Stimulated activated naive CD8-positive, alpha-beta T cell treated with anti-CD3 and anti-CD28 coated beads, Interleukin-15, Interleukin-2, amounts not matched to agents 100 ng/mL and 50 ng/mL, for 24 hours (primary cell): Measurements from ENCODE around the gene NFATC2.
"Not testable (repeated sequence)": the region's sequence is repeated elsewhere in the genome, so short reads cannot be mapped to it uniquely, and the experiment has no call there.

Experiments used
- H3K27ac Mint-ChIP-seq: one replicate; pipeline ENCODE4 v1.8.0; 2021; ENCODE audit warnings: mild to moderate bottlenecking, mixed read lengths
- H3K27me3 Mint-ChIP-seq: one replicate; pipeline ENCODE4 v1.8.0; 2021; ENCODE audit warnings: mixed read lengths
- H3K36me3 Mint-ChIP-seq: one replicate; pipeline ENCODE4 v1.8.0; 2021; ENCODE audit warnings: low read depth, mixed read lengths
- H3K4me1 Mint-ChIP-seq: one replicate; pipeline ENCODE4 v1.8.0; 2021; ENCODE audit warnings: low read depth, mixed read lengths
- H3K4me3 Mint-ChIP-seq: one replicate; pipeline ENCODE4 v1.8.0; 2021; ENCODE audit warnings: mild to moderate bottlenecking, mixed read lengths
- H3K9me3 Mint-ChIP-seq: one replicate; pipeline ENCODE4 v1.8.0; 2021; ENCODE audit warnings: mixed read lengths

NFATC2 gene

DNA sequence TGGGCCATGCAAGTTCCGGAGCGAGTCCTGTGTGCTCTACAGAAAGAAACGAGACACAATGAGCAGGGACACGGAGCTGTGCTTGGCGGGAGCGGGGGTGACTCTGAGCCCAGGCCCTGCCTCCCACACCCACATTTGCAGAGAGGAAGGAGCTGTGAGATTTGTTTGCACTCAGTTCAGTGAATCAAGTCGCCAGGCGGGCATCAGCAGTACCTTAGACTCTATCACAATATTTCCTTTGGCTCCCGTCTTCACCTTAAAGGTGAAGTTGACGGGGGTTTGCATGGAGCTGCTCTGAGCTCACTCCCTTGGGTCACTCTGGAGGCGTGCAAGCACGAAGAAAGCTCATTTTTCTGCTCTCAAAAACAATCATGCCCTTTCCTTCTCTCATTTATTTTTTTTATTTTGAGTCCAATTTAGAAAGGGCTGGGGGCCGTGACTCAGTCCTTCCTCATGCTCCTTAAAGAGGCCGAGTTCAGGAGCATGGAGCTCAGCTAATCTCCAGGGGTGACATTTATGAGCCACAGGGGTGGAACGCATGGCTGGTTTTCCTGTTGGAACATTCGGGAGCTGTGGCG, 188.2 kb downstream of the NFATC2 start:
- Mint-ChIP-seq H3K4me1 (no peaks in the 10 kb centered on the region), H3K4me3 (no peak overlapping the region), H3K27me3 (no peaks in the 10 kb centered on the region), H3K9me3 (no peaks in the 10 kb centered on the region), H3K27ac (no peak overlapping the region), H3K36me3 (no peaks in the 10 kb centered on the region)

DNA sequence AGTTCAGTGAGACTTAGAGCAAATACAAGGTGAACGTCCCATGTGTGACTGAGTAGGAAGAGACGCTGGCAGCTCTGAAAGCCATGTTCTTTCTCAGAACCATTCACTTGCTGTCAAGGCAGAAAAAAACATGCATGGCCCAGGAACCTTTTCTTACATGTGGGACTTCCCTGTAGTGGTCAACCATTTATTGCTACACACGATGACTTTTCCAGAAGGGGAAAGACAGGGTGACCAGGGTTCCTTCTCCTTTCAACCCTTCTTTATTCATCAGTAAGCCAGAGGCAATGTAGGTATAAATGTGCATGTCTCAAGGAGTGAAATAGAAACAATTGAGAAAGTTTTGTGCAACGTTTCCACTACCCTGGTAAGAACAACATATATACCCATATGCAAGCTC, 189.0 kb downstream of the NFATC2 start:
- Mint-ChIP-seq H3K4me3 (no peak overlapping the region), H3K36me3 (no peaks in the 10 kb centered on the region), H3K4me1 (no peaks in the 10 kb centered on the region), H3K27ac (no peak overlapping the region), H3K27me3 (no peaks in the 10 kb centered on the region), H3K9me3 (no peaks in the 10 kb centered on the region)

DNA sequence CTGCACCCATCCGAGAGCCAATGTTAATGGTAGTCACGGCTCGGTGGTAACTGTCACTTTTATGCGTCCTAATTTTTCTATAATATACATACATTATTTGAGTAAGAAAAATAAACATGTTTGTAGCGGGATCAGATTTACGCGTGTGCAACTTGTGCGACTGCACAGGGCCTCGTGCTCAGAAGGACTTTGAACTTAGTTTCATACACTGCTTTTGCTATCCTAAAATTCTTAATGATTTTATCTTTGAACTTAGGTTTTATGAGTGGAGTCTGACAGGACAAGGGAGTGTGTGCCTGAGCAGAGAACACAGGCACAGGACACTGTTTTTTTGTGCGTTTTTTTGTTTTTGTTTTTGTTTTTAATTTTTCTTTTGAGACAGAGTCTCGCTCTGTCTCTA, 189.7 kb downstream of the NFATC2 start:
- Mint-ChIP-seq H3K9me3 (no peaks in the 10 kb centered on the region), H3K36me3 (no peaks in the 10 kb centered on the region), H3K4me1 (no peaks in the 10 kb centered on the region), H3K27me3 (no peaks in the 10 kb centered on the region), H3K4me3 (no peak overlapping the region), H3K27ac (no peak overlapping the region)

DNA sequence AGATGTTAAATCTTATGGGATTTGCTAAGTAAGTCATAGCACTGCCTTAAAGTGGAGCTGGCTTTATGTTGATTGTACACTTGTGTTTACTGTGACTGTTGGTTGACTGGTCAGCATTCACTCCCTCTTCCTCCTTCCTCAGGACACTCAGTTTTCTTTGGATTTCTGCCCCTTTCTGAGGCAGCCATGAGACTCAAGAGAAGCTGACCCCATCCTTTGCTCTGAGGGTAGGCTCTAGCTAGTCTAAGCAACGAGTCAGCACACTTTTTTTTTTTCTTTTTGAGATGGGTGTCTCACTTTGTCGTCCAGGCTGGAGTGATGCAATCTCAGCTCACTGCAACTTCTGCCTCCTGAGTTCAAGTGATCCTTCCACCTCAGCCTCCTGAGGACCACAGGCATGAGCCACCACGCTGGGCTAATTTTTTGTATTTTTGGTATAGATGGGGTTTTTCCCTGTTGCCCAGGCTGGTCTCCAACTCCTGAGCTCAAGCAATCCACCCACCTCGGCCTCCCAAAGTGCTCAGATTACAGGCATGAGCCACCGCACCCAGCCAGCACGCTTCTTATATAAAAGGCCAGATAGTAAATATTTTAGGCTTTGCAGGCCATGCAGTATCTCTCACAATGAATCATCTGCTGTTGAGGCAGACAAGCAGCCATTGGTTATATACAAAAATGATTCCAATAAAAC, 191.4 kb downstream of the NFATC2 start:
- H3K4me3 Mint-ChIP-seq = no peak overlapping the region
- H3K9me3 Mint-ChIP-seq = no peaks in the 10 kb centered on the region
- no peak overlapping the region for H3K27ac Mint-ChIP-seq
- H3K27me3 Mint-ChIP-seq = no peaks in the 10 kb centered on the region
- H3K36me3 Mint-ChIP-seq = no peaks in the 10 kb centered on the region
- H3K4me1 Mint-ChIP-seq = no peaks in the 10 kb centered on the region

GRCh38 chr20:51348876-51349275, 193.6 kb downstream of the NFATC2 start:
- H3K4me3 Mint-ChIP-seq = no peak overlapping the region
- H3K4me1 Mint-ChIP-seq = no peaks in the 10 kb centered on the region
- no peak overlapping the region for H3K27ac Mint-ChIP-seq
- no peaks in the 10 kb centered on the region for H3K36me3 Mint-ChIP-seq
- peaks cover 3% of the 10 kb centered on the region for H3K27me3 Mint-ChIP-seq
- peaks cover 3% of the 10 kb centered on the region for H3K9me3 Mint-ChIP-seq

DNA sequence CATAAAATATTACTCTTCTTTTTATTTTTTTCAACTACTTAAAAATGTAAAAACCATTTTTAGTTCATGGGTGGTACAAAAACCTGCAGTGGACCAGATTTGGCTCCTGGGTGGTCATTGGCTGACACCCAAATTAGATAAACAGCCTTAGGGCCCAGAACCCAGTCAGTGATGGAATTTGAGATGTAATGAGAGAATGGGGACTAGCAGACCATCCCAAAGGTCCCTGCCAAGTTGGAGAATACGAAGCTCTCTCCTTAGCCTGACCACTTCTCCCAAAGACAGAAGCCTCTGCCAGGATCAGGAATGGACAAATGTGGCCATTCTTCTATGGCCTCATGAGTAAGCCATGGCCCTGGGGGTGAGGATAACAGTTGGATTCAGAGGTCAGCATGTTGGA, 194.7 kb downstream of the NFATC2 start:
- H3K4me1 Mint-ChIP-seq = no peaks in the 10 kb centered on the region
- no peak overlapping the region for H3K4me3 Mint-ChIP-seq

GRCh38 chr20:51346686-51347485, 195.6 kb downstream of the NFATC2 start:
- Mint-ChIP-seq H3K27me3 (peaks cover 12% of the 10 kb centered on the region), H3K9me3 (peaks cover 6% of the 10 kb centered on the region), H3K36me3 (no peaks in the 10 kb centered on the region), H3K27ac (no peak overlapping the region), H3K4me1 (no peaks in the 10 kb centered on the region), H3K4me3 (no peak overlapping the region)

More for the DNA sequence above, 194.7 kb downstream of the NFATC2 start:
- peaks cover 6% of the 10 kb centered on the region for H3K9me3 Mint-ChIP-seq
- H3K27me3 Mint-ChIP-seq = peaks cover 12% of the 10 kb centered on the region
- H3K27ac Mint-ChIP-seq = no peak overlapping the region
- H3K36me3 Mint-ChIP-seq = no peaks in the 10 kb centered on the region

DNA sequence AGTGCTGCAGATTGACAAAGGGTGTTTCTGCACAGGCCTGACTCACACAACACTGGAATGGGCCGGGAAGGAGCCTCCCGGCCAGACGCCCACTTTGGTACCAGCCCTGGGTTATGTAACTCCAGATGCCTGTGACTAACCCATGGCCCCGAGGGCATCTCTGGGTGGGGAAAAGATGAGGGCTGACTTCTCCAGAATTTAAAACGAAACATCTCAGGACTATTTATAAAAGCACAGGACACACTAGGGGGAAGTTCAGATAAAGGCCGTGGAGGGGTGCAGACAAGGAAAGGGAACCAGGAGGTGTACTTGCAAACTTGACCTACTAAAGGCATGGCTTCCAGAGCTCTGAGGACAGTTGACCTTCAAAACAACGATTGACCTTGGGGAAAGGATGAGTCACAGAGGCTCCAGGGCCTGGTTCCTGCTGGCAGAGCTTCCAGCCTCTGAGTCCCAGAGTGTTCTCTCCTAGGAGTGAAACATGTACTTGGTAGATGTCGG, 196.9 kb downstream of the NFATC2 start:
- no peaks in the 10 kb centered on the region for H3K36me3 Mint-ChIP-seq
- peaks cover 6% of the 10 kb centered on the region for H3K9me3 Mint-ChIP-seq
- H3K4me3 Mint-ChIP-seq = no peak overlapping the region
- H3K27me3 Mint-ChIP-seq = peaks cover 15% of the 10 kb centered on the region
- H3K4me1 Mint-ChIP-seq = no peaks in the 10 kb centered on the region
- H3K27ac Mint-ChIP-seq = no peak overlapping the region

DNA sequence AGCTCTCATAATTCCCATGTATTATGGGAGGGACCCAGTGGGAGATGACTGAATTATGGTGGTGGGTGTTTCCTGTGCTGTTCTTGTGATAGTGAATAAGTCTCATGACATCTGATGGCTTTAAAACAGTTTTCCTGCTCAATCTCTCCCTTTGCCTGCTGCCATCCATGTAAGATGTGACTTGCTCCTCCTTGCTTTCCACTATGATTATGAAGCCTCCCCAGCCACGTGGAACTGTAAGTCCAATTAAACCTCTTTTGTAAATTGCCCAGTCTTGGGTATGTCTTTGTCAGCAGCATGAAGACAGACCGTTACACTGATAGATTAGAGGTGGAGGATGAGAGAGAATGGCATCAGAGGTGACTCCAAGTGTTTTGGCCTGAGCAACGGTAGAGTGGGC, 198.7 kb downstream of the NFATC2 start:
- H3K4me1 Mint-ChIP-seq, H3K36me3 Mint-ChIP-seq, H3K27ac Mint-ChIP-seq, H3K9me3 Mint-ChIP-seq, H3K4me3 Mint-ChIP-seq: not testable (repeated sequence)
- peaks cover 18% of the 10 kb centered on the region for H3K27me3 Mint-ChIP-seq

DNA sequence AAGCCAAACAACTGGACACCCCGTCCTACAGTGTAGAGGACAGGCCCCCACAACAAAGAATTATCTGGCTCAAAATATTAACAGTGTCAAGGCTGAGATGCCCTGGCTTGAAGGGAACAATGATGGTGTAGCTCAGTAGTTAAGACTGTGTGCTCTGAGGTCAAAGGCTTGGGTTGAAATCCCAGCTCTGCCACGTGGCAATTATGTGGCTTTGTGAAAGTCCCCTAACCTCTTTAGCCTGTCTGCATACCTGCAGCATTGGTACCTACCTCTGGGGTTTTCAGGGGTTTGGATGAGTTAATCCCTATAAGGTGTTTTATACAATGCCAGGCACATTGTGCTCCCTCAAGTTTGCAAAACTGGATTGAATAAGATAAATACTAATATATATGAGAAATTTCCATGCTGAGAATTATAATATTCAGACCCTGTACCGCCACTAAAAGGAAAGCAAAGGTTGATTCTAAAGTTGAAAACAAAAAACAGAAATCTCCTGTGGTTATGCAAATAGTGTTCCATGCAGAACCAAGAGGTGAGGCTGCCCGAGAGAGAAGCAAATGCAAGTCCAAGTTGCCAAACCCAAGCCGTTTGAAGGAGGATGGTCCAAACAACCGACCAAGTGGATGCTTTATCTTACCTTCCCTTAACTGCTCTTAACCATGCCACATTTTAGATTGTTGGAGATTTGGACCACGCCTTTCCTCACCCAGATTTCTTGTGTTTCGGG, 199.8 kb downstream of the NFATC2 start:
- Mint-ChIP-seq H3K4me1 (no peaks in the 10 kb centered on the region), H3K27ac (no peak overlapping the region), H3K4me3 (no peak overlapping the region), H3K9me3 (peaks cover 6% of the 10 kb centered on the region), H3K27me3 (peaks cover 18% of the 10 kb centered on the region), H3K36me3 (no peaks in the 10 kb centered on the region)

DNA sequence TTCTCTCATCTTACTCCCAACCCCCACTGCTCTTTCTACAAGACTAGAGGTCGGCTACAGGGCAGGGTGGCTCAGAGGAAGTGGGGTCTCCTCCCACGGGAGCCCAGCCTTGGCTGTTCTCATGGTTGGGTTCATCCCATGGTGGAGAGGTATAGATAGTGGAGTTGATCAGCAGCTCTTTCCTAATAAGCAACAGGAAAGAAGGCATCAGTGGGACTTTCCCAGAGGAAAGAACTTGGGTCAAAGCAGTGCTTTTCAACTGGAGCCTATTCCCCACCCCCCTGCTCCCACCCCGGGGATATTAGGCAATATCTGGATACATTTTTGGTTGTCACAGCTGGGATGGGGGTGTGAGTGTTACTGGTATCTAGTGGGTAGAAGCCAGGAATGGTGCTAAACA, 200.9 kb downstream of the NFATC2 start:
- H3K9me3 Mint-ChIP-seq = peaks cover 6% of the 10 kb centered on the region
- H3K4me1 Mint-ChIP-seq = no peaks in the 10 kb centered on the region
- no peaks in the 10 kb centered on the region for H3K36me3 Mint-ChIP-seq
- H3K4me3 Mint-ChIP-seq = no peak overlapping the region
- H3K27ac Mint-ChIP-seq = no peak overlapping the region
- H3K27me3 Mint-ChIP-seq = peaks cover 18% of the 10 kb centered on the region

- Mint-ChIP-seq H3K27me3 (peaks cover 18% of the 10 kb centered on the region), H3K36me3 (no peaks in the 10 kb centered on the region), H3K4me3 (no peak overlapping the region), H3K9me3 (peaks cover 6% of the 10 kb centered on the region), H3K27ac (no peak overlapping the region), H3K4me1 (no peaks in the 10 kb centered on the region)
Measured at GRCh38 chr20:51340451-51340840, 202.1 kb downstream of the NFATC2 start.

- Mint-ChIP-seq H3K36me3 (no peaks in the 10 kb centered on the region), H3K27ac (no peak overlapping the region), H3K4me3 (no peak overlapping the region), H3K4me1 (peaks cover 2% of the 10 kb centered on the region), H3K27me3 (peaks cover 18% of the 10 kb centered on the region), H3K9me3 (peaks cover 6% of the 10 kb centered on the region)
Measured at GRCh38 chr20:51339721-51340450, 202.6 kb downstream of the NFATC2 start.

DNA sequence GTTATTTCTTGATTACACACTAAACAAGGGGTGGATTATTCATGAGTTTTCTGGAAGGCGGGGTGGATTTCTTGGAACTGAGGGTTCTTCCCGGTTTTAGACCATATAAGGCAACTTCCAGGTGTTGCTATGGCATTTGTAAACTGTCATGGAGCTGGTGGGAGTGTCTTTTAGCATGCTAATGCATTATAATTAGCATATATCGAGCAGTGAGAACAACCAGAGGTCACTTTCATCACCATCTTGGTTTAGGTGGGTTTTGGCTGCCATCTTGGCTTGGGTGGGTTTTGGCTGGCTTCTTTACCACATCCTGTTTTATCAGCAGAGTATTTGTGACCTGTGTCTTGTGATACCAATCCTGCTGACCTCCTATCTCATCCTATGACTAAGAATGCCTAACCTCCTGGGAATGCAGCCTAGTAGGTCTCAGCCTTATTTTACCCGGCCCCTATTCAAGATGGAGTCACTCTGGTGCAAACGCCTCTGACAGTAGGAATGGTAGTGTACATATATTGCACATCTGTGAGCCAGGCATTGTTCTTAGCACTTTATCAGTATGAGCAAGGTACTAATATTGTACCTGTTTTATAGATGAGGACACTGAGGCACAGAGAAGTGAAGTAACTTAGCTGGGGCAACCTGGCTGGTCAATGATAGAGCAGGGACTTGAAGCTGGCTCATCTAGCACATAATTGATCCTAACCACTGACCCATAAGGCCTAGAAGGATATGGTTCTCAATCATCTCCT, 203.7 kb downstream of the NFATC2 start:
- H3K4me1 Mint-ChIP-seq = peaks cover 4% of the 10 kb centered on the region
- H3K36me3 Mint-ChIP-seq = no peaks in the 10 kb centered on the region
- H3K27ac Mint-ChIP-seq = no peak overlapping the region
- H3K4me3 Mint-ChIP-seq = no peak overlapping the region
- peaks cover 4% of the 10 kb centered on the region for H3K9me3 Mint-ChIP-seq
- H3K27me3 Mint-ChIP-seq = peaks cover 15% of the 10 kb centered on the region
